Metanephros (tissue), 2 donors: Measurements from ENCODE around the gene TNF. TPM values are rescaled to one million over a fixed set of nuclear protein-coding genes. Genes with fewer than 3 reads are reported as not detected.

ENCODE experiments used
- small RNA-seq: library from RNA; depleted of rRNA; stranded (forward); fragments of <200 nt; gene quantifications from one replicate; pipeline ENCODE3, GENCODE V24; 2014; ENCODE audit warnings: low replicate concordance
- total RNA-seq: library from RNA; depleted of rRNA; stranded (reverse); fragments of >200 nt; gene quantifications from one replicate; pipeline ENCODE4 v1.2.3, GENCODE V29; 2014

The TNF gene
- total RNA-seq: 0.35 TPM

GRCh38 chr6:31575335-31575901 is at the start of gene TNF:
TNF (plus strand) TSS chr6:31575565; CDS start chr6:31575742, 177 bp downstream.

GRCh38 chr6:31528821-31529328 is 46.5 kb upstream of the TNF start, which contains the start of gene MCCD1:
MCCD1 (plus strand) TSS chr6:31528962; CDS start chr6:31529015, 53 bp downstream.

GRCh38 chr6:31541658-31542521 is 33.5 kb upstream of the TNF start, which contains the start of gene DDX39B:
DDX39B (minus strand) TSS chr6:31542003; CDS start chr6:31540532, 1,471 bp downstream.

GRCh38 chr6:31546339-31546957 is 28.9 kb upstream of the TNF start, which contains the start of gene ATP6V1G2:
ATP6V1G2 (minus strand) TSS chr6:31546608; CDS start chr6:31546559, 49 bp downstream.

GRCh38 chr6:31546958-31547726 is 28.2 kb upstream of the TNF start, which contains the start of gene NFKBIL1:
NFKBIL1 (plus strand) TSS chr6:31547608; CDS start chr6:31547695, 87 bp downstream.

GRCh38 chr6:31572041-31572911 is 3.1 kb upstream of the TNF start, which contains the start of gene LTA:
LTA (plus strand) TSS chr6:31572289; CDS start chr6:31572743, 454 bp downstream.

GRCh38 chr6:31582230-31582643 is 6.9 kb downstream of the TNF start, which contains the start of gene LTB:
LTB (minus strand) TSS chr6:31582424; CDS start chr6:31582417, 7 bp downstream.

GRCh38 chr6:31586008-31586407 is 10.6 kb downstream of the TNF start, which contains the start of gene LST1:
LST1 (plus strand) TSS chr6:31586277; CDS start chr6:31587300, 1,023 bp downstream.

GRCh38 chr6:31614684-31615578 is 39.6 kb downstream of the TNF start, which contains the start of gene AIF1:
AIF1 (plus strand) TSS chr6:31615234; CDS start chr6:31615330, 96 bp downstream.

GRCh38 chr6:31620586-31621319 is 45.4 kb downstream of the TNF start, which contains the start of gene PRRC2A:
PRRC2A (plus strand) TSS chr6:31620715; CDS start chr6:31622790, 2,075 bp downstream.

Small RNAs within 50 kb of the gene (small RNA-seq; reads per million reads assigned to genes)
- gene SNORA38: 2.2 reads per million, percentile 90 among the genes with 10 or more reads in this experiment
- 443 reads per million, percentile 99 among the genes with 10 or more reads in this experiment for gene SNORD117
- not detected for gene SNORD84
- gene UQCRHP1: not detected

Other genes starting within 250 kb of the TNF start
- 297 TPM for gene HLA-B, start 218.4 kb upstream of the TNF start, total RNA-seq
- gene MICA, start 172.0 kb upstream of the TNF start, total RNA-seq: 8.1 TPM
- gene MICB, start 77.4 kb upstream of the TNF start, total RNA-seq: 3.6 TPM
- 9.8 TPM for gene MCCD1, start 46.6 kb upstream of the TNF start, total RNA-seq
- 530 TPM for gene DDX39B, start 33.6 kb upstream of the TNF start, total RNA-seq
- gene ATP6V1G2, start 29.0 kb upstream of the TNF start, total RNA-seq: 2.2 TPM
- 26.4 TPM for gene NFKBIL1, start 28.0 kb upstream of the TNF start, total RNA-seq
- not detected for gene LTA, start 3.3 kb upstream of the TNF start, total RNA-seq
- gene LTB, start 6.9 kb downstream of the TNF start, total RNA-seq: 3.1 TPM
- 12.3 TPM for gene LST1, start 10.7 kb downstream of the TNF start, total RNA-seq
- 0.35 TPM for gene NCR3, start 17.4 kb downstream of the TNF start, total RNA-seq
- 18.7 TPM for gene AIF1, start 39.7 kb downstream of the TNF start, total RNA-seq
- 111 TPM for gene PRRC2A, start 45.1 kb downstream of the TNF start, total RNA-seq
- gene BAG6, start 77.1 kb downstream of the TNF start, total RNA-seq: 208 TPM
- 24.0 TPM for gene APOM, start 80.3 kb downstream of the TNF start, total RNA-seq
- 18.3 TPM for gene C6orf47, start 85.2 kb downstream of the TNF start, total RNA-seq
- 16.5 TPM for gene GPANK1, start 89.4 kb downstream of the TNF start, total RNA-seq
- gene CSNK2B, start 90.5 kb downstream of the TNF start, total RNA-seq: 99.5 TPM
- 3.3 TPM for gene LY6G5B, start 94.4 kb downstream of the TNF start, total RNA-seq
- gene LY6G5C, start 105.5 kb downstream of the TNF start, total RNA-seq: 1.1 TPM
- 56.0 TPM for gene ABHD16A, start 127.8 kb downstream of the TNF start, total RNA-seq
- gene LY6G6F, start 131.3 kb downstream of the TNF start, total RNA-seq: not detected
- not detected for gene LY6G6D, start 139.8 kb downstream of the TNF start, total RNA-seq
- gene LY6G6C, start 146.2 kb downstream of the TNF start, total RNA-seq: not detected
- gene MPIG6B, start 147.8 kb downstream of the TNF start, total RNA-seq: 4.7 TPM
- gene DDAH2, start 153.7 kb downstream of the TNF start, total RNA-seq: 121 TPM
- 227 TPM for gene CLIC1, start 161.0 kb downstream of the TNF start, total RNA-seq
- gene MSH5, start 164.4 kb downstream of the TNF start, total RNA-seq: 18.9 TPM
- gene SAPCD1, start 187.1 kb downstream of the TNF start, total RNA-seq: 4.3 TPM
- 8.6 TPM for gene VWA7, start 201.8 kb downstream of the TNF start, total RNA-seq
- 38.8 TPM for gene VARS1, start 220.2 kb downstream of the TNF start, total RNA-seq
- gene LSM2, start 231.4 kb downstream of the TNF start, total RNA-seq: 33.5 TPM
- 2.9 TPM for gene HSPA1L, start 239.7 kb downstream of the TNF start, total RNA-seq
- 1,222 TPM for gene HSPA1A, start 240.0 kb downstream of the TNF start, total RNA-seq